OCI-LY7 (cell line): Measurements from ENCODE around the gene SYNPO2. TPM values are rescaled to one million over a fixed set of nuclear protein-coding genes. Genes with fewer than 3 reads are reported as not detected.

Experiments
- BruUV-seq: library from RNA; stranded (reverse); fragments of 400-500 nt; replicated peaks from 2 replicates; lab custom pipeline; 2021; lab: Mats Ljungman, UMichigan
- CTCF ChIA-PET: fragments of 300-600 bp; sonication (Branson Sonifier 250); formaldehyde crosslinking; loops from one replicate; lab custom pipeline; 2022; ENCODE audit warnings: antibody characterized with exemption; ENCODE audit not compliant: unreplicated experiment; lab: Charles Lee
- POLR2A ChIA-PET: fragments of 300-600 bp; sonication (Branson Sonifier 250); formaldehyde crosslinking; loops from one replicate; lab custom pipeline; 2022; ENCODE audit warnings: antibody characterized with exemption; lab: Charles Lee
- DNase-seq: peaks from one replicate; pipeline ENCODE4 v3.0.0-alpha.2; 2015; ENCODE audit warnings: low spot score
- H2AFZ ChIP-seq: fragments of 200-600 bp; sonication (generic), shearing (Covaris generic); 2 replicates; pipeline ENCODE4 v1.6.1; 2014; ENCODE audit warnings: mild to moderate bottlenecking, antibody characterized with exemption, low read length, moderate library complexity
- H3K27ac ChIP-seq: fragments of 200-600 bp; sonication (generic); 2 replicates; pipeline ENCODE4 v1.5.1; 2014; ENCODE audit warnings: mixed run types, low read depth, mild to moderate bottlenecking, moderate library complexity, low read length, inconsistent platforms; ENCODE audit not compliant: poor library complexity, severe bottlenecking
- H3K36me3 ChIP-seq: fragments of 200-600 bp; sonication (generic); 2 replicates; pipeline ENCODE4 v1.6.1; 2014; ENCODE audit warnings: mild to moderate bottlenecking, antibody characterized with exemption, low read length, moderate library complexity, mixed read lengths; ENCODE audit not compliant: insufficient read depth
- H3K4me1 ChIP-seq: fragments of 200-600 bp; sonication (generic); 2 replicates; pipeline ENCODE4 v1.5.1; 2014; ENCODE audit warnings: mild to moderate bottlenecking, low read length; ENCODE audit not compliant: insufficient read depth, poor library complexity, severe bottlenecking
- H3K4me2 ChIP-seq: fragments of 200-600 bp; sonication (generic); 2 replicates; pipeline ENCODE4 v1.6.1; 2014; ENCODE audit warnings: mild to moderate bottlenecking, low read length
- H3K4me3 ChIP-seq: fragments of 200-600 bp; sonication (generic); 2 replicates; pipeline ENCODE4 v1.5.1; 2014; ENCODE audit warnings: mild to moderate bottlenecking, low read depth, low read length; ENCODE audit not compliant: poor library complexity, severe bottlenecking
- H3K79me2 ChIP-seq: fragments of 200-600 bp; sonication (generic); 2 replicates; pipeline ENCODE4 v1.6.1; 2016; ENCODE audit warnings: low read depth, mild to moderate bottlenecking, low read length, moderate library complexity, mixed read lengths; ENCODE audit not compliant: insufficient read depth
- H3K9me2 ChIP-seq: fragments of 200-600 bp; sonication (generic); 2 replicates; pipeline ENCODE4 v1.6.1; 2016; ENCODE audit warnings: mild to moderate bottlenecking, low read length, mixed read lengths; ENCODE audit not compliant: insufficient read depth
- H3K9me3 ChIP-seq: fragments of 200-600 bp; sonication (generic); 2 replicates; pipeline ENCODE4 v1.6.1; 2014; ENCODE audit warnings: mild to moderate bottlenecking, mixed run types, low read length, mixed read lengths
- H4K20me1 ChIP-seq: fragments of 200-600 bp; sonication (generic); 2 replicates; pipeline ENCODE4 v1.6.1; 2014; ENCODE audit warnings: mild to moderate bottlenecking, antibody characterized with exemption, low read length, moderate library complexity, mixed read lengths; ENCODE audit not compliant: insufficient read depth
- EZH2phosphoT487 ChIP-seq: fragments of 200-600 bp; sonication (generic); IDR thresholded peaks from 2 replicates; pipeline ENCODE4 v1.6.1; 2018; ENCODE audit warnings: low read depth, borderline replicate concordance, mild to moderate bottlenecking, mixed run types, antibody characterized with exemption, low read length, moderate library complexity, mixed read lengths
- intact Hi-C: fragments of 100-400 bp; cut with micrococcal nuclease; formaldehyde crosslinking; loops from one replicate; pipeline ENCODE4 v1.10.0; 2022; ENCODE audit not compliant: unreplicated experiment
- total RNA-seq, 2 experiments: library from RNA; depleted of rRNA in 1 of 2; stranded (reverse); fragments of >200 nt in 1 of 2; shearing (Covaris generic) in 1 of 2; gene quantifications; 2 replicates each; pipeline ENCODE4 v1.2.3, GENCODE V29; 2014 to 2022
- TF ChIP-seq, protein P1 (sequence below): fragments of 200-600 bp; sonication (generic); conservative IDR thresholded peaks from 2 replicates; pipeline ENCODE4 v1.5.1; 2014; ENCODE audit warnings: mild to moderate bottlenecking, antibody characterized with exemption, low read length, moderate library complexity, mixed read lengths

The SYNPO2 gene
- total RNA-seq, 2 experiments from 2014 or later = 0.11 to 0.19 TPM

- intact Hi-C loops = no loop called here
- Histone ChIP-seq H4K20me1 (no peaks in the 10 kb centered on the region), H3K9me2 (no peaks in the 10 kb centered on the region), H2AFZ (no peak overlapping the region), H3K36me3 (no peaks in the 10 kb centered on the region), H3K27ac (no peak overlapping the region), H3K4me3 (no peak overlapping the region), H3K4me2 (no peak overlapping the region), H3K4me1 (peaks cover 17% of the 10 kb centered on the region), H3K79me2 (no peaks in the 10 kb centered on the region), H3K9me3 (no peaks in the 10 kb centered on the region)
- ChIA-PET CTCF (no interaction called here), POLR2A (interaction anchor here (0.7 to 10.0 kb wide), 2 partner anchors 8 to 778 kb away, joined by 3 to 59 read pairs; partner anchors contain the start of gene SEC24D)
- no peak for DNase-seq
- no TSS peak for BruUV-seq
- TF ChIP-seq EZH2phosphoT487 = no peak
- TF ChIP-seq, protein P1, sequence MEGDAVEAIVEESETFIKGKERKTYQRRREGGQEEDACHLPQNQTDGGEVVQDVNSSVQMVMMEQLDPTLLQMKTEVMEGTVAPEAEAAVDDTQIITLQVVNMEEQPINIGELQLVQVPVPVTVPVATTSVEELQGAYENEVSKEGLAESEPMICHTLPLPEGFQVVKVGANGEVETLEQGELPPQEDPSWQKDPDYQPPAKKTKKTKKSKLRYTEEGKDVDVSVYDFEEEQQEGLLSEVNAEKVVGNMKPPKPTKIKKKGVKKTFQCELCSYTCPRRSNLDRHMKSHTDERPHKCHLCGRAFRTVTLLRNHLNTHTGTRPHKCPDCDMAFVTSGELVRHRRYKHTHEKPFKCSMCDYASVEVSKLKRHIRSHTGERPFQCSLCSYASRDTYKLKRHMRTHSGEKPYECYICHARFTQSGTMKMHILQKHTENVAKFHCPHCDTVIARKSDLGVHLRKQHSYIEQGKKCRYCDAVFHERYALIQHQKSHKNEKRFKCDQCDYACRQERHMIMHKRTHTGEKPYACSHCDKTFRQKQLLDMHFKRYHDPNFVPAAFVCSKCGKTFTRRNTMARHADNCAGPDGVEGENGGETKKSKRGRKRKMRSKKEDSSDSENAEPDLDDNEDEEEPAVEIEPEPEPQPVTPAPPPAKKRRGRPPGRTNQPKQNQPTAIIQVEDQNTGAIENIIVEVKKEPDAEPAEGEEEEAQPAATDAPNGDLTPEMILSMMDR = no peak
These were observed 41.7 kb upstream of the SYNPO2 start for GRCh38 chr4:118846979-118847378.

GRCh38 chr4:118848242-118848641 is 40.4 kb upstream of the SYNPO2 start:
- no peaks in the 10 kb centered on the region for H3K79me2 ChIP-seq
- intact Hi-C loops = no loop called here
- H3K4me3 ChIP-seq = no peak overlapping the region
- H3K9me3 ChIP-seq = no peaks in the 10 kb centered on the region
- peaks cover 18% of the 10 kb centered on the region for H3K4me1 ChIP-seq
- no peaks in the 10 kb centered on the region for H3K9me2 ChIP-seq
- H3K4me2 ChIP-seq = no peak overlapping the region
- no peaks in the 10 kb centered on the region for H3K36me3 ChIP-seq
- H2AFZ ChIP-seq = no peak overlapping the region
- no peak for DNase-seq
- ChIA-PET CTCF (no interaction called here), POLR2A (interaction anchor here (10.0 kb wide), 1 partner anchor 10 kb away, joined by 59 read pairs; the partner anchor contains the start of gene SEC24D)
- TF ChIP-seq, protein P1 = no peak
- no peak for TF ChIP-seq EZH2phosphoT487
- BruUV-seq = no TSS peak
- no peaks in the 10 kb centered on the region for H4K20me1 ChIP-seq
- H3K27ac ChIP-seq = no peak overlapping the region

DNA sequence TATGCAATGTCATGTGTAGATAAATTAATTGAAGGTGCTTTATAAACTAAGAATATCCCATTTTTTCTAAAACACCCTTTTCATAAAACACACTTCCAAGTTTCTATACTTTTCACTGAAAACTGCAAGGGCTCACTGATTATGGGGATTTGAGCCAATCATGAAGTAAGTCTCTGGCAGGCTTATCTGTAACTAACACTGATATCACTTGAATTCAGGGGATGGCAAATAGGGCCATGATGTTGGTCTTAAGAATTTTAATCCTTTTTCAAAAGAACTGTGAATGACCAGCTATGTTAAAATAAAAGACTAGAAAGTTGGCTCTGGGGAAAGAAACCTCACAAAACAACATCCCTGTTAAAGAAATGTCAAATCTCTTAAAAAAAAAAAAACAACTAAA is 39.8 kb upstream of the SYNPO2 start:
- no TSS peak for BruUV-seq
- H3K9me3 ChIP-seq = no peaks in the 10 kb centered on the region
- H2AFZ ChIP-seq = no peak overlapping the region
- ChIA-PET CTCF (interaction anchor here (1.7 kb wide), 1 partner anchor 8 kb away, joined by 6 read pairs; no protein-coding TSS in a partner anchor), POLR2A (interaction anchor here (1.1 to 10.0 kb wide), 2 partner anchors 10 to 14 kb away, joined by 4 to 59 read pairs; partner anchors contain the start of gene SEC24D)
- H3K27ac ChIP-seq = no peak overlapping the region
- no peaks in the 10 kb centered on the region for H3K9me2 ChIP-seq
- no peak overlapping the region for H3K4me2 ChIP-seq
- no peak for DNase-seq
- H3K36me3 ChIP-seq = no peaks in the 10 kb centered on the region
- H3K4me3 ChIP-seq = no peak overlapping the region
- H4K20me1 ChIP-seq = no peaks in the 10 kb centered on the region
- H3K4me1 ChIP-seq = peaks cover 18% of the 10 kb centered on the region
- TF ChIP-seq, protein P1 = no peak
- no peak for TF ChIP-seq EZH2phosphoT487
- intact Hi-C loops = no loop called here
- H3K79me2 ChIP-seq = no peaks in the 10 kb centered on the region
